CD4-positive, alpha-beta T cell treated with Interleukin-4 for 1 hour (primary cell): ENCODE results near the gene TXNRD2.
A peak's percentile ranks its signal among the peaks of the same experiment; 100 is the strongest.
"Not testable (repeated sequence)": the region's sequence is repeated elsewhere in the genome, so short reads cannot be mapped to it uniquely, and the experiment has no call there.

Experiments used
- DNase-seq, 2 donors: peaks; one replicate each; pipeline ENCODE4 v3.0.0-alpha.2; 2020 to 2022

TXNRD2 gene

GRCh38 chr22:19885841-19886592, 55.6 kb downstream of the TXNRD2 start:
- no peak for DNase-seq

- DNase-seq = no peak
Measured at GRCh38 chr22:19884954-19885751, 56.5 kb downstream of the TXNRD2 start.

- DNase-seq = no peak
Measured at GRCh38 chr22:19884161-19884953, 57.3 kb downstream of the TXNRD2 start.

- DNase-seq = not testable (repeated sequence)
Measured at GRCh38 chr22:19883446-19883845, 58.2 kb downstream of the TXNRD2 start.

- DNase-seq = no peak
Measured at GRCh38 chr22:19882446-19883381, 58.9 kb downstream of the TXNRD2 start.

GRCh38 chr22:19880786-19881569, 60.6 kb downstream of the TXNRD2 start:
- no peak for DNase-seq

- DNase-seq = no peak
Measured at GRCh38 chr22:19879992-19880785, 61.4 kb downstream of the TXNRD2 start.

- no peak for DNase-seq
Measured at GRCh38 chr22:19879643-19879991, 62.0 kb downstream of the TXNRD2 start.

GRCh38 chr22:19879246-19879570, 62.4 kb downstream of the TXNRD2 start:
- DNase-seq = no peak

- no peak for DNase-seq
Measured at GRCh38 chr22:19878461-19879245, 63.0 kb downstream of the TXNRD2 start.

- no peak for DNase-seq
Measured at GRCh38 chr22:19877626-19878339, 63.8 kb downstream of the TXNRD2 start.

GRCh38 chr22:19876941-19877625, 64.5 kb downstream of the TXNRD2 start:
- no peak for DNase-seq

GRCh38 chr22:19876314-19876940, 65.2 kb downstream of the TXNRD2 start:
- DNase-seq = peak in 1 of 2 donors; percentile 7

GRCh38 chr22:19875531-19876313, 65.9 kb downstream of the TXNRD2 start:
- DNase-seq = peak in 1 of 2 donors; percentile 7

- DNase-seq = no peak
Measured at GRCh38 chr22:19875061-19875530, 66.5 kb downstream of the TXNRD2 start.

GRCh38 chr22:19874307-19875060, 67.1 kb downstream of the TXNRD2 start:
- DNase-seq = peak in 1 of 2 donors; percentile 27
